Heart left ventricle (tissue), 16 donors: ENCODE measurements around the gene SIGLEC14. TPM values are rescaled to one million over a fixed set of nuclear protein-coding genes. Genes with fewer than 3 reads are reported as not detected.
A peak's percentile ranks its signal among the peaks of the same experiment; 100 is the strongest.

Experiments used
- ATAC-seq, 4 donors: fragments of 200-7000 bp; cut with Tn5 transposase; one replicate each; pipeline ENCODE4 v1.9.1; 2020 to 2022; ENCODE audit warnings: moderate library complexity in 4 of 4, mild to moderate bottlenecking in 3 of 4, moderate number of reproducible peaks in 1 of 4
- DNase-seq, 5 donors: peaks; one replicate each; pipeline ENCODE4 v3.0.0-alpha.2; 2020
- H3K27ac ChIP-seq, 12 donors: fragments of 200-600 bp; sonication (generic) in 4 of 12; one replicate each; pipeline versions ENCODE4 v1.5.0 to v1.8.0; 2016 to 2022; ENCODE audit warnings: mild to moderate bottlenecking in 2 of 12
- H3K27me3 ChIP-seq, 9 donors: fragments of 200-600 bp; sonication (generic) in 2 of 9; one replicate each; pipeline versions ENCODE4 v1.5.1 to v1.8.0; 2016 to 2022; ENCODE audit warnings: mild to moderate bottlenecking in 3 of 9
- H3K36me3 ChIP-seq, 9 donors: fragments of 200-600 bp; sonication (generic) in 2 of 9; one replicate each; pipeline versions ENCODE4 v1.5.0 to v1.8.0; 2018 to 2022; ENCODE audit warnings: mild to moderate bottlenecking in 2 of 9
- H3K4me1 ChIP-seq, 12 donors: fragments of 200-600 bp; sonication (generic) in 4 of 12; one replicate each; pipeline versions ENCODE4 v1.5.0 to v1.8.0; 2016 to 2022; ENCODE audit warnings: mild to moderate bottlenecking in 3 of 12
- H3K4me3 ChIP-seq, 12 donors: fragments of 200-600 bp; sonication (generic) in 4 of 12; one replicate each; pipeline versions ENCODE4 v1.5.0 to v1.8.0; 2017 to 2022; ENCODE audit warnings: mild to moderate bottlenecking in 9 of 12, moderate library complexity in 4 of 12
- H3K9me3 ChIP-seq, 12 donors: fragments of 200-600 bp; sonication (generic) in 4 of 12; one replicate each; pipeline versions ENCODE4 v1.5.0 to v1.8.0; 2016 to 2022; ENCODE audit warnings: mild to moderate bottlenecking in 1 of 12
- CTCF ChIP-seq, 12 donors: fragments of 200-600 bp; sonication (generic) in 4 of 12; IDR thresholded peaks; one replicate each; pipeline versions ENCODE4 v1.5.0 to v1.8.0; 2018 to 2022; ENCODE audit warnings: antibody characterized with exemption in 12 of 12, mild to moderate bottlenecking in 5 of 12
- POLR2A ChIP-seq, 2 donors: fragments of 450-650 bp; IDR thresholded peaks; one replicate each; pipeline ENCODE4 v1.6.1; 2017; ENCODE audit warnings: antibody characterized with exemption in 2 of 2, mild to moderate bottlenecking in 2 of 2, moderate library complexity in 2 of 2
- WGBS, 4 donors: extraction: QIAGEN DNeasy Blood & Tissue Kit in 2 of 4; methylation state at CpG; one replicate each; pipeline versions ENCODE4 v1.1.5 to v1.1.7; 2013 to 2018; 5-methylcytosine and 5-hydroxymethylcytosine counted together
- intact Hi-C, 10 donors: fragments of 100-400 bp; cut with DNase I; formaldehyde crosslinking; loops; one replicate each; pipeline versions ENCODE4 v1.11.1 to v1.14.2; 2022
- polyA plus RNA-seq, 2 donors: library from polyadenylated mRNA; stranded (reverse); fragments of 200-250 nt; gene quantifications; one replicate each; pipeline ENCODE4 v1.2.3, GENCODE V29; 2013
- total RNA-seq, 9 donors: library from RNA; depleted of rRNA in 2 of 9; stranded (reverse); fragments of >200 nt in 2 of 9; fragmentation: NEBNext Ultra II Directional in 3 of 9; extraction: Animal tissue kit (Norgen Biotek cat#: 25700) in 3 of 9; gene quantifications; one replicate each; pipeline versions ENCODE4 v1.1.0 to v1.2.4, GENCODE V29; 2016 to 2023
- donor health status: ischemic (EF 13 %, LVEDD 7.1; RV severe dilation, severe dysfunction).
- donor health status: healthy with polysubstance abuse.
- donor health status: DM: no; HTN: yes; CAD: no.
- donor health status: DM: no; HTN: no; CAD: no.
- donor health status: ischemic (EF 25% LVEDD 6.9; RV normal size, moderate dysfunction).
- donor health status: ischemic (EF 25% LVEDD 5.7; RV mildly dilated, moderate dysfunction).
- donor health status: healthy.
- donor health status: DM: yes; HTN: yes; CAD: no.
- donor health status: ischemic (EF 35%, LVEDD 5.7; RV mildly dilated, moderate dysfunction).
- donor health status: nonischemic (EF 11% LVEDD 7.7; RV severe dilation, severe dysfunction).
- donor health status: DM: yes; HTN: yes; CAD: no.
- donor health status: PGD.
- donor health status: ischemic (EF 29% LVEDD 5.4; RV normal size, mild dysfunction).
- donor health status: nonischemic (EF 23%, LVEDD 6.1; RV moderate dilation, normal function).

The SIGLEC14 gene
- total and polyA plus RNA-seq, 11 donors, result 0.20 to 17.9 (median 1.3) TPM; not detected in 2

GRCh38 chr19:51686171-51686570 lies 39.5 kb upstream of the SIGLEC14 start:
- Histone ChIP-seq H3K27me3 (no peaks in the 10 kb centered on the region), H3K27ac (peak overlapping the region in 1 of 12 donors; percentile 23), H3K9me3 (no peaks in the 10 kb centered on the region), H3K36me3 (no peaks in the 10 kb centered on the region), H3K4me3 (no peak overlapping the region), H3K4me1 (peaks cover 0 to 28% (median 14%) of the 10 kb centered on the region in 12 donors)
- ATAC-seq (no peak), DNase-seq (no peak)
- no peak for TF ChIP-seq POLR2A (IDR thresholded peaks at IDR 0.05)
- TF ChIP-seq CTCF (IDR thresholded peaks at IDR 0.05), result no peak
- WGBS, 4 donors, result 64 to 92% (median 83%) methylated on average over 2 of the region's 2 CpGs
- intact Hi-C loops, result loop anchor here in 2 of 10 donors (5.0 kb wide), 1 partner anchor 319 kb away; the partner anchor contains the start of genes CLDND2 (in 2 of the 2) and ETFB (in 2 of the 2)

- Histone ChIP-seq H3K36me3 (no peaks in the 10 kb centered on the region), H3K27me3 (peaks cover 0 to 26% (median 0%) of the 10 kb centered on the region in 9 donors), H3K9me3 (no peaks in the 10 kb centered on the region), H3K27ac (no peak overlapping the region), H3K4me3 (no peak overlapping the region), H3K4me1 (no peaks in the 10 kb centered on the region)
- intact Hi-C loops, result no loop called here
- 67 to 77% (median 73%) methylated on average over 3 of the region's 3 CpGs for WGBS, 4 donors
- DNase-seq (peak in 1 of 5 donors; percentile 35), ATAC-seq (peak in 2 of 4 donors; percentile 22 to 49)
- TF ChIP-seq POLR2A (IDR thresholded peaks at IDR 0.05) (no peak), CTCF (IDR thresholded peaks at IDR 0.05) (no peak)
Observed at GRCh38 chr19:51681286-51681941, 34.8 kb upstream of the SIGLEC14 start.

GRCh38 chr19:51680474-51680873 lies 33.8 kb upstream of the SIGLEC14 start:
- no peak overlapping the region for H3K4me3 ChIP-seq
- H3K9me3 ChIP-seq, result no peaks in the 10 kb centered on the region
- WGBS, 4 donors, result 80 to 86% (median 84%) methylated on average over 1 of the region's 1 CpG
- TF ChIP-seq CTCF (IDR thresholded peaks at IDR 0.05) (no peak), POLR2A (IDR thresholded peaks at IDR 0.05) (no peak)
- H3K36me3 ChIP-seq, result no peaks in the 10 kb centered on the region
- no peak for DNase-seq
- no peak for ATAC-seq
- no peaks in the 10 kb centered on the region for H3K4me1 ChIP-seq
- no peak overlapping the region for H3K27ac ChIP-seq
- H3K27me3 ChIP-seq, result peaks cover 0 to 29% (median 0%) of the 10 kb centered on the region in 9 donors
- intact Hi-C loops, result no loop called here

- H3K4me3 ChIP-seq, result no peak overlapping the region
- WGBS, 4 donors, result 66 to 86% (median 72%) methylated on average over 10 to 11 of the region's 11 CpGs
- intact Hi-C loops, result no loop called here
- ATAC-seq (no peak), DNase-seq (no peak)
- no peaks in the 10 kb centered on the region for H3K36me3 ChIP-seq
- H3K9me3 ChIP-seq, result no peaks in the 10 kb centered on the region
- no peaks in the 10 kb centered on the region for H3K4me1 ChIP-seq
- H3K27ac ChIP-seq, result no peak overlapping the region
- peaks cover 0 to 42% (median 0%) of the 10 kb centered on the region in 9 donors for H3K27me3 ChIP-seq
- no peak for TF ChIP-seq CTCF (IDR thresholded peaks at IDR 0.05)
- TF ChIP-seq POLR2A (IDR thresholded peaks at IDR 0.05), result no peak
Observed at GRCh38 chr19:51676566-51677083, 30.0 kb upstream of the SIGLEC14 start.
